K562 (cell line): ENCODE results near the gene EGLN1. TPM values are rescaled to one million over a fixed set of nuclear protein-coding genes. Genes with fewer than 3 reads are reported as not detected.

Experiments used
- ATAC-seq: fragments of 200-7000 bp; cut with Tn5 transposase; 3 replicates; pipeline ENCODE4 v1.9.1; 2020; ENCODE audit warnings: moderate library complexity
- BruUV-seq: library from RNA; stranded (reverse); fragments of 400-500 nt; replicated peaks from 2 replicates; lab custom pipeline; 2021; lab: Mats Ljungman, UMichigan
- CTCF ChIA-PET: fragments of 300-600 bp; formaldehyde crosslinking; extraction: SDS; loops from one replicate; lab custom pipeline; 2021; ENCODE audit warnings: low intra/inter-chr PET ratio; lab: Yijun Ruan, JAX
- POLR2A ChIA-PET: fragments of 300-600, 350-650 bp; sonication (Branson Sonifier 250); formaldehyde crosslinking; extraction: SDS; loops from one replicate; lab custom pipeline; 2021; ENCODE audit warnings: antibody characterized with exemption, inconsistent platforms; lab: Yijun Ruan, JAX
- DNase-seq, 4 experiments: peaks; one replicate each; pipeline versions ENCODE4 v3.0.0 to v3.0.0-alpha.2; 2011 to 2018; ENCODE audit warnings: low spot score in 3 of 4, mixed read lengths in 3 of 4; ENCODE audit errors: extremely low read depth in 1 of 4
- FAIRE-seq: peaks from 2 replicates; lab custom pipeline; 2011; peaks lifted over from hg19 to GRCh38; lab: Jason Lieb, UNC
- H2AFZ ChIP-seq: 2 replicates; pipeline ENCODE4 v1.6.0; 2011; ENCODE audit warnings: low read depth, low read length, control low read depth, inconsistent platforms
- H3K27ac ChIP-seq: fragments of 200-600 bp; 3 replicates; pipeline ENCODE4 v1.8.0; 2011; ENCODE audit warnings: low read depth, mild to moderate bottlenecking, control low read depth, inconsistent platforms, low read length, moderate library complexity, mixed read lengths; ENCODE audit errors: extremely low read depth
- H3K27me3 ChIP-seq, 2 experiments: fragments of 300-600 bp in 1 of 2; 2 replicates in 1 of 2; 3 replicates in 1 of 2; pipeline versions ENCODE4 v1.6.0 to v1.8.0; 2011; ENCODE audit warnings: inconsistent platforms in 2 of 2, low read length in 2 of 2, mild to moderate bottlenecking in 1 of 2, mixed read lengths in 1 of 2, moderate library complexity in 1 of 2; ENCODE audit not compliant: control insufficient read depth in 2 of 2, insufficient read depth in 2 of 2
- H3K36me3 ChIP-seq: fragments of 300-600 bp; 3 replicates; pipeline ENCODE4 v1.8.0; 2011; ENCODE audit warnings: mild to moderate bottlenecking, low read length, inconsistent platforms; ENCODE audit not compliant: control insufficient read depth, insufficient read depth
- H3K4me1 ChIP-seq, 2 experiments: fragments of 200-600 bp in 1 of 2; replicated peaks in 1 of 2; 2 replicates in 1 of 2; 3 replicates in 1 of 2; pipeline versions ENCODE4 v1.5.1 to v1.8.0; 2011; ENCODE audit warnings: inconsistent platforms in 2 of 2, low read length in 2 of 2, mild to moderate bottlenecking in 1 of 2, mixed read lengths in 1 of 2, moderate library complexity in 1 of 2; ENCODE audit not compliant: control insufficient read depth in 2 of 2, insufficient read depth in 2 of 2
- H3K4me2 ChIP-seq: 2 replicates; pipeline ENCODE4 v1.6.1; 2011; ENCODE audit warnings: low read length, control low read depth, inconsistent platforms, mixed read lengths; ENCODE audit not compliant: insufficient read depth
- H3K4me3 ChIP-seq: fragments of 200-600 bp; sonication (generic), shearing (Covaris generic); 2 replicates; pipeline ENCODE4 v1.5.1; 2016; ENCODE audit warnings: control low read depth, inconsistent platforms
- H3K79me2 ChIP-seq: fragments of 200-600 bp; 3 replicates; pipeline ENCODE4 v1.8.0; 2011; ENCODE audit warnings: low read length, inconsistent platforms; ENCODE audit not compliant: control insufficient read depth, insufficient read depth
- H3K9ac ChIP-seq, 2 experiments: 2 replicates each; pipeline versions ENCODE4 v1.6.0 to v1.6.1; 2011; ENCODE audit warnings: low read depth in 2 of 2, low read length in 2 of 2, control low read depth in 1 of 2, inconsistent platforms in 1 of 2, mild to moderate bottlenecking in 1 of 2, mixed read lengths in 1 of 2; ENCODE audit not compliant: insufficient read depth in 1 of 2
- H3K9me1 ChIP-seq: one replicate; pipeline ENCODE4 v1.6.0; 2011; ENCODE audit warnings: inconsistent platforms, mild to moderate bottlenecking, low read length, moderate library complexity; ENCODE audit not compliant: control insufficient read depth, insufficient read depth
- H3K9me3 ChIP-seq: replicated peaks from 2 replicates; pipeline ENCODE4 v1.5.1; 2011; ENCODE audit warnings: low read depth, low read length, inconsistent platforms; ENCODE audit not compliant: control insufficient read depth, insufficient read depth
- H4K20me1 ChIP-seq: replicated peaks from 2 replicates; pipeline ENCODE4 v1.6.1; 2011; ENCODE audit warnings: low read length, inconsistent platforms, mixed read lengths; ENCODE audit not compliant: control insufficient read depth, insufficient read depth
- BRCA1 ChIP-seq, 2 experiments: fragments of 450-650 bp in 1 of 2; sonication (generic) in 1 of 2; formaldehyde crosslinking in 1 of 2; IDR thresholded peaks; 2 replicates each; pipeline versions ENCODE4 v1.5.0 to v1.6.1; 2017 to 2020; ENCODE audit warnings: mild to moderate bottlenecking in 1 of 2, missing genetic modification reagents in 1 of 2
- CBFA2T2 ChIP-seq: fragments of 450-650 bp; conservative IDR thresholded peaks from 2 replicates; pipeline ENCODE4 v1.6.1; 2017; ENCODE audit warnings: mild to moderate bottlenecking
- CBFA2T3 ChIP-seq: fragments of 450-650 bp; IDR thresholded peaks from 2 replicates; pipeline ENCODE4 v1.6.1; 2017
- CBX5 ChIP-seq: IDR thresholded peaks from 2 replicates; pipeline ENCODE4 v1.6.1; 2014; ENCODE audit warnings: low read depth, borderline replicate concordance
- ELF1 ChIP-seq: fragments of 200-800 bp; sonication (Bioruptor generic); IDR thresholded peaks from 2 replicates; pipeline ENCODE4 v1.6.1; 2016; ENCODE audit warnings: missing genetic modification characterization, missing compliant biosample characterization
- NFE2 ChIP-seq: IDR thresholded peaks from 2 replicates; pipeline ENCODE4 v1.6.1; 2014; ENCODE audit warnings: antibody characterized with exemption, low read depth
- NFYB ChIP-seq: IDR thresholded peaks from 2 replicates; pipeline ENCODE4 v1.6.1; 2011; ENCODE audit warnings: mild to moderate bottlenecking, moderate library complexity; ENCODE audit not compliant: insufficient read length; ENCODE audit errors: extremely low read depth
- PHB2 ChIP-seq: fragments of 450-650 bp; IDR thresholded peaks from 2 replicates; pipeline ENCODE4 v1.6.1; 2017; ENCODE audit warnings: low read depth
- RAD21 ChIP-seq, 2 experiments: fragments of 250-450 bp in 1 of 2; fragments of 450-650 bp in 1 of 2; sonication (Bioruptor Pico) in 1 of 2; formaldehyde crosslinking in 1 of 2; IDR thresholded peaks in 1 of 2; conservative IDR thresholded peaks in 1 of 2; 2 replicates each; pipeline versions ENCODE4 v1.4.0 to v1.8.0; 2020 to 2022; ENCODE audit warnings: mild to moderate bottlenecking in 2 of 2, moderate library complexity in 1 of 2
- SRSF3 ChIP-seq: fragments of 200-400 bp; formaldehyde crosslinking; IDR thresholded peaks from 2 replicates; pipeline ENCODE4 v1.6.1; 2016; ENCODE audit warnings: mild to moderate bottlenecking, low read length, moderate library complexity; ENCODE audit not compliant: insufficient read depth
- TCF3 ChIP-seq: sonication (generic); formaldehyde crosslinking; IDR thresholded peaks from 2 replicates; pipeline ENCODE4 v1.4.0; 2020; ENCODE audit warnings: mild to moderate bottlenecking, missing genetic modification reagents
- ZNF507 ChIP-seq: conservative IDR thresholded peaks from 2 replicates; pipeline ENCODE4 v1.6.1; 2017; ENCODE audit warnings: missing genetic modification characterization, missing compliant biosample characterization
- ZZZ3 ChIP-seq: fragments of 450-650 bp; IDR thresholded peaks from 2 replicates; pipeline ENCODE4 v1.6.1; 2016; ENCODE audit warnings: antibody characterized with exemption, mild to moderate bottlenecking, moderate library complexity
- WGBS: fragments of 100-300 bp; shearing (Covaris generic); methylation state at CpG from one replicate; pipeline ENCODE4 v1.1.6; 2016; ENCODE audit warnings: low coverage, mixed read lengths; ENCODE audit not compliant: insufficient coverage; ENCODE audit errors: missing lambda C conversion rate; 5-methylcytosine and 5-hydroxymethylcytosine counted together
- in situ Hi-C: fragments of 300-500 bp; cut with MboI; formaldehyde crosslinking; loops from 4 replicates; pipeline ENCODE4 v1.15.0; 2018; ENCODE audit warnings: inconsistent platforms, mixed read lengths
- intact Hi-C: fragments of 100-400 bp; cut with micrococcal nuclease; formaldehyde crosslinking; loops from 2 replicates; pipeline ENCODE4 v1.14.2; 2022
- polyA plus RNA-seq, 8 experiments: library from polyadenylated mRNA; depleted of rRNA in 4 of 8; stranded (reverse) in 5 of 8; unstranded in 3 of 8; fragments of >200 nt; fragmentation: Nextera tagmentation in 2 of 8; fragmentation: Illumina TruSeq in 1 of 8; extraction: Ambion mirVana in 2 of 8; extraction: Trizol in 1 of 8; gene quantifications; 2 replicates each; pipeline versions ENCODE4 v1.2.1 to v1.2.3, GENCODE V29; 2011 to 2014; ENCODE audit warnings: inconsistent platforms in 1 of 8, missing spikeins in 1 of 8
- total RNA-seq, 7 experiments: library from RNA; depleted of rRNA in 6 of 7; stranded (reverse); fragments of >200 nt in 6 of 7; fragmentation: Illumina TruSeq in 2 of 7; extraction: Trizol in 2 of 7; gene quantifications; 2 replicates each; pipeline versions ENCODE4 v1.2.1 to v1.2.3, GENCODE V29; 2011 to 2021; ENCODE audit warnings: low replicate concordance in 1 of 7
- TF ChIP-seq, protein P1 (sequence below): fragments of 250-450 bp; sonication (Bioruptor Pico); IDR thresholded peaks from 2 replicates; pipeline ENCODE4 v1.4.0; 2020; ENCODE audit warnings: mild to moderate bottlenecking

Gene EGLN1
- total and polyA plus RNA-seq, 9 of the 15 experiments (the other 6 are each of a cell fraction or from before 2014, with no cell fraction given): 5.2 to 54.3 (median 24.6) TPM

DNA sequence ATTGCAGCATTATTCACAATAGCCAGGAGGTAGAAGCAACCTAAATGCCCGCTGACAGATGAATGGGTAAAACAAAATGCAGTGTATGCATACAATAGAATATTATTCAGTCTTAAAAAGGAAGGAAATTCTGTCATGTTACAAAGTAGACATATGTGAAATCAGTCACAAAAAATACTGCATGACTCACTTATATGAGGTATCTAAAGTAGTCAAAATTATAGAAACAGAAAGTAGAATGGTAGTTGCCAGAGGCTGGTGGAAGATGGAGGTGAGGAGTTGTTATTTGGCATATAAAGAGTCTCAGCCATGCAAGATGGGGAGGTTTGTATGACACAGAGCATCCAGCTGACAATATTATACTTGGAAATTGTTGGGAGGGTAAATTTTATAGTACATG, 43.0 kb upstream of the EGLN1 start:
- FAIRE-seq: no peak
- Histone ChIP-seq H3K9me3 (no peaks in the 10 kb centered on the region), H3K27me3 (peaks cover 2 to 3% of the 10 kb centered on the region in 2 experiments; a peak in 2 of 5 replicates), H2AFZ (no peak overlapping the region), H3K27ac (no peak overlapping the region), H3K4me3 (no peak overlapping the region), H3K9ac (no peak overlapping the region), H3K4me1 (no peaks in the 10 kb centered on the region; a peak in 1 of 5 replicates), H4K20me1 (no peaks in the 10 kb centered on the region), H3K9me1 (no peaks in the 10 kb centered on the region), H3K36me3 (no peaks in the 10 kb centered on the region), H3K4me2 (no peak overlapping the region), H3K79me2 (no peaks in the 10 kb centered on the region)
- BruUV-seq: no TSS peak
- no peak for ATAC-seq
- ChIA-PET CTCF (no interaction called here), POLR2A (no interaction called here)
- TF ChIP-seq, protein P1, sequence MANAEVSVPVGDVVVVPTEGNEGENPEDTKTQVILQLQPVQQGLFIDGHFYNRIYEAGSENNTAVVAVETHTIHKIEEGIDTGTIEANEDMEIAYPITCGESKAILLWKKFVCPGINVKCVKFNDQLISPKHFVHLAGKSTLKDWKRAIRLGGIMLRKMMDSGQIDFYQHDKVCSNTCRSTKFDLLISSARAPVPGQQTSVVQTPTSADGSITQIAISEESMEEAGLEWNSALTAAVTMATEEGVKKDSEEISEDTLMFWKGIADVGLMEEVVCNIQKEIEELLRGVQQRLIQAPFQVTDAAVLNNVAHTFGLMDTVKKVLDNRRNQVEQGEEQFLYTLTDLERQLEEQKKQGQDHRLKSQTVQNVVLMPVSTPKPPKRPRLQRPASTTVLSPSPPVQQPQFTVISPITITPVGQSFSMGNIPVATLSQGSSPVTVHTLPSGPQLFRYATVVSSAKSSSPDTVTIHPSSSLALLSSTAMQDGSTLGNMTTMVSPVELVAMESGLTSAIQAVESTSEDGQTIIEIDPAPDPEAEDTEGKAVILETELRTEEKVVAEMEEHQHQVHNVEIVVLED: no peak
- TF ChIP-seq CBX5 (no peak), CBFA2T2 (no peak), SRSF3 (no peak), CBFA2T3 (no peak), ZNF507 (tag) (no peak), BRCA1 (IDR thresholded peaks at IDR 0.05) (no peak), BRCA1 (CRISPR knock-in tag; IDR thresholded peaks at IDR 0.05) (no peak), PHB2 (no peak), NFE2 (no peak), RAD21 (CRISPR knock-in tag; conservative IDR thresholded peaks at IDR 0.05 in 1 of 2, IDR thresholded peaks at IDR 0.05 in 1 of 2) (no peak), ELF1 (no peak), TCF3 (no peak), ZZZ3 (no peak), NFYB (no peak)
- in situ Hi-C loops: no loop called here
- intact Hi-C loops: no loop called here
- WGBS: 0% methylated on average over 1 of the region's 1 CpG
- no peak for DNase-seq
